K562 (cell line): ENCODE measurements around the gene FAM118B. TPM values are rescaled to one million over a fixed set of nuclear protein-coding genes. Genes with fewer than 3 reads are reported as not detected.

ENCODE experiments used
- ATF1 ChIP-seq, 2 experiments: fragments of 450-650 bp in 1 of 2; IDR thresholded peaks; 2 replicates each; pipeline ENCODE4 v1.6.1; 2016; ENCODE audit warnings: missing compliant biosample characterization in 1 of 2, missing genetic modification characterization in 1 of 2
- CREB1 ChIP-seq, 2 experiments: sonication (generic) in 1 of 2; formaldehyde crosslinking in 1 of 2; IDR thresholded peaks; 2 replicates each; pipeline versions ENCODE4 v1.6.1 to v1.8.0; 2012 to 2022; ENCODE audit warnings: inconsistent platforms in 1 of 2, mild to moderate bottlenecking in 1 of 2, missing genetic modification reagents in 1 of 2, moderate library complexity in 1 of 2
- DACH1 ChIP-seq: fragments of 450-650 bp; IDR thresholded peaks from 2 replicates; pipeline ENCODE4 v1.6.1; 2018; ENCODE audit not compliant: partially characterized antibody
- HDAC2 ChIP-seq: fragments of 450-650 bp; IDR thresholded peaks from 2 replicates; pipeline ENCODE4 v1.6.1; 2016; ENCODE audit warnings: mild to moderate bottlenecking
- HNRNPL ChIP-seq: fragments of 200-400 bp; formaldehyde crosslinking; IDR thresholded peaks from 2 replicates; pipeline ENCODE4 v1.6.1; 2017; ENCODE audit warnings: low read depth, mild to moderate bottlenecking, low read length
- NEUROD1 ChIP-seq: fragments of 150-350 bp; IDR thresholded peaks from 2 replicates; pipeline ENCODE4 v1.6.1; 2014; ENCODE audit warnings: borderline replicate concordance, low read length, low read depth; ENCODE audit not compliant: partially characterized antibody
- NR2C2 ChIP-seq, 2 experiments: fragments of 200-800 bp in 1 of 2; sonication (Bioruptor generic) in 1 of 2; sonication (generic) in 1 of 2; formaldehyde crosslinking in 1 of 2; IDR thresholded peaks; 2 replicates each; pipeline versions ENCODE4 v1.6.1 to v1.8.0; 2016 to 2022; ENCODE audit warnings: mild to moderate bottlenecking in 1 of 2, missing compliant biosample characterization in 1 of 2, missing genetic modification characterization in 1 of 2, missing genetic modification reagents in 1 of 2
- PPARD ChIP-seq: fragments of 250-450 bp; sonication (Bioruptor Pico); IDR thresholded peaks from 2 replicates; pipeline ENCODE4 v1.8.0; 2022; ENCODE audit warnings: inconsistent platforms, mild to moderate bottlenecking, moderate library complexity
- RFX5 ChIP-seq: IDR thresholded peaks from 2 replicates; pipeline ENCODE4 v1.6.1; 2011; ENCODE audit warnings: low read depth, mild to moderate bottlenecking, improper control_type of control experiment, low read length
- SAP30 ChIP-seq: fragments of 200-600 bp; sonication (generic); IDR thresholded peaks from 2 replicates; pipeline ENCODE4 v1.6.1; 2012; ENCODE audit warnings: borderline replicate concordance, low read depth, mild to moderate bottlenecking, moderate library complexity, low read length, control low read depth, inconsistent platforms; ENCODE audit not compliant: insufficient read depth, poor library complexity, severe bottlenecking
- ZKSCAN1 ChIP-seq: fragments of 150-350 bp; IDR thresholded peaks from 2 replicates; pipeline ENCODE4 v1.6.1; 2016; ENCODE audit warnings: low read depth, low read length
- ZNF165 ChIP-seq: fragments of 250-450 bp; sonication (Bioruptor Pico); IDR thresholded peaks from 2 replicates; pipeline ENCODE4 v1.4.0; 2020; ENCODE audit warnings: borderline replicate concordance
- ZNF197 ChIP-seq: fragments of 200-800 bp; sonication (Bioruptor generic); IDR thresholded peaks from 2 replicates; pipeline ENCODE4 v1.6.1; 2016; ENCODE audit warnings: low read depth, missing genetic modification characterization, missing compliant biosample characterization
- ZNF263 ChIP-seq: sonication (generic); formaldehyde crosslinking; IDR thresholded peaks from 2 replicates; pipeline ENCODE4 v1.8.0; 2022; ENCODE audit warnings: mild to moderate bottlenecking, missing genetic modification reagents, borderline replicate concordance
- ZNF324 ChIP-seq: fragments of 250-450 bp; sonication (Bioruptor Pico); IDR thresholded peaks from 2 replicates; pipeline ENCODE4 v1.4.0; 2020; ENCODE audit warnings: mild to moderate bottlenecking
- ZNF384 ChIP-seq: IDR thresholded peaks from 2 replicates; pipeline ENCODE4 v1.6.1; 2012; ENCODE audit warnings: low read depth, low read length, improper control_type of control experiment
- ZNF696 ChIP-seq: fragments of 250-450 bp; sonication (Bioruptor Pico); conservative IDR thresholded peaks from 2 replicates; pipeline ENCODE4 v1.4.0; 2020; ENCODE audit warnings: mild to moderate bottlenecking, moderate library complexity
- polyA plus RNA-seq, 8 experiments: library from polyadenylated mRNA; depleted of rRNA in 4 of 8; stranded (reverse) in 5 of 8; unstranded in 3 of 8; fragments of >200 nt; fragmentation: Nextera tagmentation in 2 of 8; fragmentation: Illumina TruSeq in 1 of 8; extraction: Ambion mirVana in 2 of 8; extraction: Trizol in 1 of 8; gene quantifications; 2 replicates each; pipeline versions ENCODE4 v1.2.1 to v1.2.3, GENCODE V29; 2011 to 2014; ENCODE audit warnings: inconsistent platforms in 1 of 8, missing spikeins in 1 of 8
- total RNA-seq, 7 experiments: library from RNA; depleted of rRNA in 6 of 7; stranded (reverse); fragments of >200 nt in 6 of 7; fragmentation: Illumina TruSeq in 2 of 7; extraction: Trizol in 2 of 7; gene quantifications; 2 replicates each; pipeline versions ENCODE4 v1.2.1 to v1.2.3, GENCODE V29; 2011 to 2021; ENCODE audit warnings: low replicate concordance in 1 of 7
- TF ChIP-seq, protein P1 (sequence below): fragments of 250-450 bp; sonication (Bioruptor Pico); IDR thresholded peaks from 2 replicates; pipeline ENCODE4 v1.8.0; 2022; ENCODE audit warnings: inconsistent platforms
- TF ChIP-seq, protein P2 (sequence below): fragments of 450-650 bp; IDR thresholded peaks from 2 replicates; pipeline ENCODE4 v1.6.1; 2016; ENCODE audit warnings: antibody characterized with exemption
- TF ChIP-seq, protein P3 (sequence below): fragments of 450-650 bp; IDR thresholded peaks from 2 replicates; pipeline ENCODE4 v1.6.1; 2017; ENCODE audit warnings: antibody characterized with exemption, mild to moderate bottlenecking

Gene FAM118B
- total and polyA plus RNA-seq, 9 of the 15 experiments (the other 6 are each of a cell fraction or from before 2014, with no cell fraction given), result 12.0 to 49.0 (median 22.1) TPM

DNA sequence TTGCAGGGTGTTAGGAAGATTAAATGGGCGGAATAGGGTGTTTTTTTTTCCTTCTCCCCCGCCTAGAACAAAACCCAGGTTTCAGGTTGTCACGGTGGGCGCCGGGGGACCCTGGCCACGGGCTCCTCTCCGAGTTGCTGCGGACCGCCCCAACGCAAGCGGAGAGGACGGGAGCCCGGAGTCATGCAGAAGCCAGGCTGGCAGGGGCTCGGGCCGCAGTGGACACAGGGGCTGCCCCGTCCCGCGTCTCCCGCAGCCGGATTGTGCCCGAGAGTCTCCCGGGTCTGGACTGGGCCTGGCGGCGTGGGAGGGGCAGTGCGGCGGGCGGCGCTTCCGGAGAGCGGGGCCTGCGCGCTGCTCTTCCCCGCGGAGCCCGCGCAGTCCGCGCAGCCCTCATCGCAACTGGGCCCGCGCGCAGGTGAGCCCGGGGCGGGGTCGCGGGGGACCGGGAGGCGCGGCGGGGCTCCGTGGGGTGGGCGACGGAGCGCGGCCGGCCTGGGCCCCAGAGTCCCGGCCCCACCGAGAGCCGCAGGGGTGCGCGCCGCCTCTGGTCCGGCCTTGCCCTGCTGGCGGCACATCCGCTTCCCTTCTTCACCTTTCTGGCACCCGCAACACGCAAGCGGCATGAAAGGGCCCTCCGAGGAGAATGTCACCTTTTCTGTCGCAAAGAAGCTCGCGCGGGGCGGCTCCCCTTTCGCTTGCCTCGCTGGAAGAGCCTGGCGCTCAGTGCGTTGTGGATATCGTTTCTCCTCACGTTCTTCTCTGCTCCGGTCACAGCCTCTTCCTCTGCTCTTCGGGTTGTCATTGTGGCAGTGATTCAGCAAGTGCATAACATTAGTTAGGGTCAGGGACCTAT, 71.4 kb downstream of the FAM118B start, which contains the start of gene TIRAP (continued):
- TF ChIP-seq, protein P1, sequence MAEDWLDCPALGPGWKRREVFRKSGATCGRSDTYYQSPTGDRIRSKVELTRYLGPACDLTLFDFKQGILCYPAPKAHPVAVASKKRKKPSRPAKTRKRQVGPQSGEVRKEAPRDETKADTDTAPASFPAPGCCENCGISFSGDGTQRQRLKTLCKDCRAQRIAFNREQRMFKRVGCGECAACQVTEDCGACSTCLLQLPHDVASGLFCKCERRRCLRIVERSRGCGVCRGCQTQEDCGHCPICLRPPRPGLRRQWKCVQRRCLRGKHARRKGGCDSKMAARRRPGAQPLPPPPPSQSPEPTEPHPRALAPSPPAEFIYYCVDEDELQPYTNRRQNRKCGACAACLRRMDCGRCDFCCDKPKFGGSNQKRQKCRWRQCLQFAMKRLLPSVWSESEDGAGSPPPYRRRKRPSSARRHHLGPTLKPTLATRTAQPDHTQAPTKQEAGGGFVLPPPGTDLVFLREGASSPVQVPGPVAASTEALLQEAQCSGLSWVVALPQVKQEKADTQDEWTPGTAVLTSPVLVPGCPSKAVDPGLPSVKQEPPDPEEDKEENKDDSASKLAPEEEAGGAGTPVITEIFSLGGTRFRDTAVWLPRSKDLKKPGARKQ (CRISPR knock-in tag), result no peak
- no peak for TF ChIP-seq NEUROD1
- no peak for TF ChIP-seq ZNF197
- TF ChIP-seq ZNF696, result no peak
- TF ChIP-seq ATF1 (CRISPR knock-in tag; IDR thresholded peaks at IDR 0.05), result no peak
- peak; percentile 43; the same call in 1 of the 2 replicates for TF ChIP-seq ATF1 (tag; IDR thresholded peaks at IDR 0.05)
- no peak for TF ChIP-seq HDAC2
- no peak for TF ChIP-seq PPARD (CRISPR knock-in tag)
- TF ChIP-seq, protein P2, sequence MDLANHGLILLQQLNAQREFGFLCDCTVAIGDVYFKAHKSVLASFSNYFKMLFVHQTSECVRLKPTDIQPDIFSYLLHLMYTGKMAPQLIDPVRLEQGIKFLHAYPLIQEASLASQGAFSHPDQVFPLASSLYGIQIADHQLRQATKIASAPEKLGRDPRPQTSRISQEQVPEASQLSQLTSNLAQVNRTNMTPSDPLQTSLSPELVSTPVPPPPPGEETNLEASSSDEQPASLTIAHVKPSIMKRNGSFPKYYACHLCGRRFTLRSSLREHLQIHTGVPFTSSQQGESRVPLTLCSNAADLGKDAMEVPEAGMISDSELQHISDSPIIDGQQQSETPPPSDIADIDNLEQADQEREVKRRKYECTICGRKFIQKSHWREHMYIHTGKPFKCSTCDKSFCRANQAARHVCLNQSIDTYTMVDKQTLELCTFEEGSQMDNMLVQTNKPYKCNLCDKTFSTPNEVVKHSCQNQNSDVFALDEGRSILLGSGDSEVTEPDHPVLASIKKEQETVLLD, result no peak
- TF ChIP-seq CREB1 (IDR thresholded peaks at IDR 0.05), result no peak; the same call in 1 of the 2 replicates
- no peak for TF ChIP-seq CREB1 (CRISPR knock-in tag; IDR thresholded peaks at IDR 0.05)
- no peak for TF ChIP-seq ZNF165 (CRISPR knock-in tag)
- no peak for TF ChIP-seq NR2C2 (CRISPR knock-in tag; IDR thresholded peaks at IDR 0.05)
- peak; percentile 29; the same call in 1 of the 2 replicates for TF ChIP-seq NR2C2 (tag; IDR thresholded peaks at IDR 0.05)
- TF ChIP-seq RFX5, result no peak
- no peak for TF ChIP-seq SAP30
- no peak for TF ChIP-seq ZNF324 (CRISPR knock-in tag)
- TF ChIP-seq ZNF263 (CRISPR knock-in tag), result no peak
- no peak for TF ChIP-seq ZKSCAN1
- TF ChIP-seq DACH1, result no peak
- no peak for TF ChIP-seq HNRNPL
- TF ChIP-seq, protein P3, sequence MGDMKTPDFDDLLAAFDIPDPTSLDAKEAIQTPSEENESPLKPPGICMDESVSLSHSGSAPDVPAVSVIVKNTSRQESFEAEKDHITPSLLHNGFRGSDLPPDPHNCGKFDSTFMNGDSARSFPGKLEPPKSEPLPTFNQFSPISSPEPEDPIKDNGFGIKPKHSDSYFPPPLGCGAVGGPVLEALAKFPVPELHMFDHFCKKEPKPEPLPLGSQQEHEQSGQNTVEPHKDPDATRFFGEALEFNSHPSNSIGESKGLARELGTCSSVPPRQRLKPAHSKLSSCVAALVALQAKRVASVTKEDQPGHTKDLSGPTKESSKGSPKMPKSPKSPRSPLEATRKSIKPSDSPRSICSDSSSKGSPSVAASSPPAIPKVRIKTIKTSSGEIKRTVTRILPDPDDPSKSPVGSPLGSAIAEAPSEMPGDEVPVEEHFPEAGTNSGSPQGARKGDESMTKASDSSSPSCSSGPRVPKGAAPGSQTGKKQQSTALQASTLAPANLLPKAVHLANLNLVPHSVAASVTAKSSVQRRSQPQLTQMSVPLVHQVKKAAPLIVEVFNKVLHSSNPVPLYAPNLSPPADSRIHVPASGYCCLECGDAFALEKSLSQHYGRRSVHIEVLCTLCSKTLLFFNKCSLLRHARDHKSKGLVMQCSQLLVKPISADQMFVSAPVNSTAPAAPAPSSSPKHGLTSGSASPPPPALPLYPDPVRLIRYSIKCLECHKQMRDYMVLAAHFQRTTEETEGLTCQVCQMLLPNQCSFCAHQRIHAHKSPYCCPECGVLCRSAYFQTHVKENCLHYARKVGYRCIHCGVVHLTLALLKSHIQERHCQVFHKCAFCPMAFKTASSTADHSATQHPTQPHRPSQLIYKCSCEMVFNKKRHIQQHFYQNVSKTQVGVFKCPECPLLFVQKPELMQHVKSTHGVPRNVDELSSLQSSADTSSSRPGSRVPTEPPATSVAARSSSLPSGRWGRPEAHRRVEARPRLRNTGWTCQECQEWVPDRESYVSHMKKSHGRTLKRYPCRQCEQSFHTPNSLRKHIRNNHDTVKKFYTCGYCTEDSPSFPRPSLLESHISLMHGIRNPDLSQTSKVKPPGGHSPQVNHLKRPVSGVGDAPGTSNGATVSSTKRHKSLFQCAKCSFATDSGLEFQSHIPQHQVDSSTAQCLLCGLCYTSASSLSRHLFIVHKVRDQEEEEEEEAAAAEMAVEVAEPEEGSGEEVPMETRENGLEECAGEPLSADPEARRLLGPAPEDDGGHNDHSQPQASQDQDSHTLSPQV, result no peak
- TF ChIP-seq ZNF384, result no peak
